Chondrocyte (in vitro differentiated cells): ENCODE data around the gene ATG10. TPM values are rescaled to one million over a fixed set of nuclear protein-coding genes. Genes with fewer than 3 reads are reported as not detected.

Experiments used
- DNase-seq: peaks from one replicate; pipeline ENCODE4 v3.0.0; 2021; ENCODE audit warnings: mixed read lengths, low spot score
- H3K27ac Mint-ChIP-seq: one replicate; pipeline ENCODE4 v1.8.0; 2021; ENCODE audit warnings: mild to moderate bottlenecking, moderate library complexity, mixed read lengths; ENCODE audit not compliant: unreplicated experiment
- H3K27me3 Mint-ChIP-seq: 2 replicates; pipeline ENCODE4 v1.8.0; 2021; ENCODE audit warnings: low read depth, mixed read lengths
- H3K36me3 Mint-ChIP-seq: 2 replicates; pipeline ENCODE4 v1.8.0; 2021; ENCODE audit warnings: low read depth, mixed read lengths
- H3K4me1 Mint-ChIP-seq: 2 replicates; pipeline ENCODE4 v1.8.0; 2021; ENCODE audit warnings: low read depth, mild to moderate bottlenecking, mixed read lengths
- H3K4me3 Mint-ChIP-seq: one replicate; pipeline ENCODE4 v1.8.0; 2021; ENCODE audit warnings: mild to moderate bottlenecking, moderate library complexity, mixed read lengths; ENCODE audit not compliant: unreplicated experiment
- H3K9me3 Mint-ChIP-seq: 2 replicates; pipeline ENCODE4 v1.8.0; 2021; ENCODE audit warnings: low read depth, mixed read lengths
- total RNA-seq: library from RNA; stranded (reverse); gene quantifications from 3 replicates; pipeline ENCODE4 v1.2.1, GENCODE V29; 2021
- TF ChIP-seq, protein P1 (sequence below): fragments of 200-600 bp; sonication (generic); IDR thresholded peaks from 2 replicates; pipeline ENCODE4 v1.5.0; 2021; ENCODE audit warnings: antibody characterized with exemption, mild to moderate bottlenecking, moderate library complexity

Gene ATG10
- total RNA-seq, 1 donor from 2014 or later = 6.4 TPM

DNA sequence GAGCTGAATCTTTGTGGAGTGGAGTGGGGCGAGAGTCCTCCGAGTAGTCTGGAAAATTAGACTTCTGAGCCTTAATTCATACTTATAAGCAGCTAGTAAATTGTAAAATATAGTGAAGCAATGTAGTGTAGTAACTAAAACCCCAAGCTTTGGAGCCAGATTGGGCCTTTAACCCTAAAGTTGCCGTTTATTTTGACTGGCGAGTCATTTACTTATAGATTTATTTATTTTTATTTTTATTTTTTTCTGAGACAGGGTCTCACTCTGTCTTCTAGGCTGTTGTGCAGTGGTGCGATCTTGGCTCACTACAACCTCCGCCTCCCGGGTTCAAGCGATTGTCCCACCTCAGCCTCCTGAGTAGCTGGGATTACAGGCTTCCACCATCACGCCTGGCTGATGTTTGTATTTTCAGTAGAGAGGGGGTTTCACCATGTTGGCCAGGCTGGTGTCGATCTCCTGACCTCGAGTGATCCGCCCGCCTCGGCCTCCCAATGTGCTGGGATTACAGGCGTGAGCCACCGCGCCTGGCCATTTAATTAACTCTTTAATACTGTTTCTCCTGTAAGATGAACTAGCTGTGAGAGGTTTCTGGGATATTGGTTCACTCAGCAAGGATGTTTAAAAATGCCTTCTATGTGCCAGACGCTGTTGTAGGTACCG lies 307.0 kb downstream of the ATG10 start:
- Mint-ChIP-seq H3K36me3 (peaks cover 23% of the 10 kb centered on the region), H3K4me3 (peak overlapping the region; percentile 89), H3K4me1 (peaks cover 44% of the 10 kb centered on the region)

DNA sequence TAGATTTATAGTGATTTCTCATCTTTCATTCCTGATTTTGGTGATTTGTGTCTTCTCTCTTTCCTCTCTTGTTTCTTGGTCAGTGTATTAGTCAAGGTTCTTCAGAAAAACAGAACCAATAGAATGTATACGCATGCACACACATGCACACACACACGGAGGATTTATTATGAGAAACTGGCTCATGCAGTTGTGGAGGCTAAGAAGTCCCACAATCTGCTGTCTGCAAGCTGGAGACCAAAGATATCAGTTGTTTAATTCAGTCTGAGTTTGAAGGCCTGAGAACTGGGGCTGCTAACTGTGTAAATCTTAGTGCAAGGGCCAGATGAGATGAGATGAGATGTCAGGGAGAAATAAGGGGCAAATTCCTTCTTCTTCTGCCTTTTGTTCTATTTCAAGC lies 312.1 kb downstream of the ATG10 start:
- Mint-ChIP-seq H3K9me3 (no peaks in the 10 kb centered on the region), H3K27ac (no peak overlapping the region), H3K36me3 (no peaks in the 10 kb centered on the region), H3K4me3 (no peak overlapping the region), H3K4me1 (peaks cover 24% of the 10 kb centered on the region), H3K27me3 (no peaks in the 10 kb centered on the region)
- TF ChIP-seq, protein P1, sequence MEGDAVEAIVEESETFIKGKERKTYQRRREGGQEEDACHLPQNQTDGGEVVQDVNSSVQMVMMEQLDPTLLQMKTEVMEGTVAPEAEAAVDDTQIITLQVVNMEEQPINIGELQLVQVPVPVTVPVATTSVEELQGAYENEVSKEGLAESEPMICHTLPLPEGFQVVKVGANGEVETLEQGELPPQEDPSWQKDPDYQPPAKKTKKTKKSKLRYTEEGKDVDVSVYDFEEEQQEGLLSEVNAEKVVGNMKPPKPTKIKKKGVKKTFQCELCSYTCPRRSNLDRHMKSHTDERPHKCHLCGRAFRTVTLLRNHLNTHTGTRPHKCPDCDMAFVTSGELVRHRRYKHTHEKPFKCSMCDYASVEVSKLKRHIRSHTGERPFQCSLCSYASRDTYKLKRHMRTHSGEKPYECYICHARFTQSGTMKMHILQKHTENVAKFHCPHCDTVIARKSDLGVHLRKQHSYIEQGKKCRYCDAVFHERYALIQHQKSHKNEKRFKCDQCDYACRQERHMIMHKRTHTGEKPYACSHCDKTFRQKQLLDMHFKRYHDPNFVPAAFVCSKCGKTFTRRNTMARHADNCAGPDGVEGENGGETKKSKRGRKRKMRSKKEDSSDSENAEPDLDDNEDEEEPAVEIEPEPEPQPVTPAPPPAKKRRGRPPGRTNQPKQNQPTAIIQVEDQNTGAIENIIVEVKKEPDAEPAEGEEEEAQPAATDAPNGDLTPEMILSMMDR = no peak
- no peak for DNase-seq

More for the DNA sequence above, 307.0 kb downstream of the ATG10 start:
- Mint-ChIP-seq H3K27ac (peak overlapping the region; percentile 98), H3K27me3 (no peaks in the 10 kb centered on the region), H3K9me3 (no peaks in the 10 kb centered on the region)
- TF ChIP-seq, protein P1 = no peak
- no peak for DNase-seq

DNA sequence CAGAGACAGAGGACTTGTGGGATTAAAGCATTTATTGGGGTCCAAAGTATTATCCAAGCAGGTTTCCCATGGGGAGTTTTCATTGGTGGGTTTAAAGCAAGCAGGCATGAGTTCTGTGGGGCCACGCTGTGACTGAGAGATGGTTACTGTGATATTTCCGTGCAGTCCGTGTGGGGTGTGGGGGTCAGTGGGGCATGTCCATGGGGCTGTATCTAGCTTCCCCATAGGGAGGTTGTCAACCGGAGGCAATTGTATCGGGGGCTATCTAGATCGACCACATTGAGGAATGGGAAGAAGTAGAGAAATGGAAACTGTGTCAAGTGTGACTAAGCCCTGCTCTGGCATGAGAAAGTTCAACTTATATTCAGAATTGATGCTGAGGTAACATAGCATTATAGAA lies 313.4 kb downstream of the ATG10 start:
- no peaks in the 10 kb centered on the region for H3K36me3 Mint-ChIP-seq
- DNase-seq = no peak
- no peak overlapping the region for H3K4me3 Mint-ChIP-seq
- no peaks in the 10 kb centered on the region for H3K27me3 Mint-ChIP-seq
- H3K4me1 Mint-ChIP-seq = peaks cover 13% of the 10 kb centered on the region
- TF ChIP-seq, protein P1 = no peak
- H3K27ac Mint-ChIP-seq = no peak overlapping the region
- no peaks in the 10 kb centered on the region for H3K9me3 Mint-ChIP-seq

DNA sequence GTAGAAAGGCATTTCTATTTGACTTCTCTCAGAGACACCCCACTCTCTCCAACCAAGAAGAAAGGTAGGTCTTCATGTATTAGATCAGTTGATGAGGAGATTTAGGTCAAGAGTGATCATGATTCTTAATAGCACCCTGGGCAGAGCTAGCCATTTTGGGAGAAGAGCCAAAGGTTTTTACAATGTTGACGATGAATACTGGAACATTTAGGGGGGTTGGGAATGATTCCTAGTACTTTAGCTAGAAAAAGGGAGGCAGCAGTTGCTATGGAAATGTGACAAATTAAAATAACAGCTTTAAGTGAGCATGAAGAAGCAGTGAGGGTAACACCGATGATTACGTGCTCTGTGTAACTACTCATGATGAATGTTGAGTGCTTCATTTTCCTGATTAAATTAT lies 315.8 kb downstream of the ATG10 start:
- Mint-ChIP-seq H3K9me3 (no peaks in the 10 kb centered on the region), H3K27me3 (no peaks in the 10 kb centered on the region), H3K36me3 (no peaks in the 10 kb centered on the region), H3K4me3 (no peak overlapping the region), H3K27ac (no peak overlapping the region), H3K4me1 (peaks cover 13% of the 10 kb centered on the region)
- no peak for DNase-seq
- TF ChIP-seq, protein P1 = no peak

DNA sequence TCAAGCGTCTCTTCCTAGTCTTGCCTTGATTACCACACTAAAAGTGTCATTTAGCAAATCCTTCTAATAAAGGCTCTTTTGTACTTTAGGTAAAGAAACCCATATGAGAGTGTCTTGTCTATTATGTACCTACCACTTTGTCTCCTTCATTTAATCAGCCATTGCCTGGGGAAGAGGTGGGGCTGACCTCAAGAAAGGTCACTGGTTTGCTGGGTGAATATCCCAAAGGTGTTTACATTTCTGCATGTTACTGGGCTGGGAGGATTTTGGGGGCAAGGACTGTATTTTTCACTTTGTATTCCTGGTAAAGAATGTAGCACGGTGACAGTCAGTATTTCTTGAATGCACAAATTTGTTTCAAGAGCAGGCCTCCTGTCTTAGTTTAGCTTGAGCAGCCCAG lies 318.2 kb downstream of the ATG10 start:
- H3K4me3 Mint-ChIP-seq = no peak overlapping the region
- no peak overlapping the region for H3K27ac Mint-ChIP-seq
- no peaks in the 10 kb centered on the region for H3K36me3 Mint-ChIP-seq
- TF ChIP-seq, protein P1 = no peak
- H3K9me3 Mint-ChIP-seq = no peaks in the 10 kb centered on the region
- no peak for DNase-seq
- no peaks in the 10 kb centered on the region for H3K27me3 Mint-ChIP-seq
- peaks cover 3% of the 10 kb centered on the region for H3K4me1 Mint-ChIP-seq
